NCI-H460 (cell line): ENCODE measurements around the gene CD68. TPM values are rescaled to one million over a fixed set of nuclear protein-coding genes. Genes with fewer than 3 reads are reported as not detected.

Source experiments
- DNase-seq: peaks from one replicate; pipeline ENCODE4 v3.0.0-alpha.2; 2016; ENCODE audit warnings: low read depth; ENCODE audit errors: extremely low read depth
- polyA plus RNA-seq: library from polyadenylated mRNA; depleted of rRNA; stranded (reverse); fragments of >200 nt; gene quantifications from 2 replicates; pipeline ENCODE4 v1.2.3, GENCODE V29; 2014; cell fraction: nucleus; rRNA removed
- total RNA-seq: library from RNA; depleted of rRNA; stranded (reverse); fragments of >200 nt; shearing (Covaris generic); gene quantifications from 2 replicates; pipeline ENCODE4 v1.2.3, GENCODE V29; 2014; rRNA removed

Gene CD68, protein sequence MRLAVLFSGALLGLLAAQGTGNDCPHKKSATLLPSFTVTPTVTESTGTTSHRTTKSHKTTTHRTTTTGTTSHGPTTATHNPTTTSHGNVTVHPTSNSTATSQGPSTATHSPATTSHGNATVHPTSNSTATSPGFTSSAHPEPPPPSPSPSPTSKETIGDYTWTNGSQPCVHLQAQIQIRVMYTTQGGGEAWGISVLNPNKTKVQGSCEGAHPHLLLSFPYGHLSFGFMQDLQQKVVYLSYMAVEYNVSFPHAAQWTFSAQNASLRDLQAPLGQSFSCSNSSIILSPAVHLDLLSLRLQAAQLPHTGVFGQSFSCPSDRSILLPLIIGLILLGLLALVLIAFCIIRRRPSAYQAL
- total RNA-seq, result 24.5 and 29.4 TPM in 2 replicates
- 5.0 and 12.3 TPM in 2 replicates for polyA plus RNA-seq

- DNase-seq, result peak; percentile 93
These were observed at the start of gene CD68 for GRCh38 chr17:7579001-7579833. TSS of gene CD68 (plus strand) at chr17:7579638. CDS start at chr17:7579678, 40 bp downstream.

DNA sequence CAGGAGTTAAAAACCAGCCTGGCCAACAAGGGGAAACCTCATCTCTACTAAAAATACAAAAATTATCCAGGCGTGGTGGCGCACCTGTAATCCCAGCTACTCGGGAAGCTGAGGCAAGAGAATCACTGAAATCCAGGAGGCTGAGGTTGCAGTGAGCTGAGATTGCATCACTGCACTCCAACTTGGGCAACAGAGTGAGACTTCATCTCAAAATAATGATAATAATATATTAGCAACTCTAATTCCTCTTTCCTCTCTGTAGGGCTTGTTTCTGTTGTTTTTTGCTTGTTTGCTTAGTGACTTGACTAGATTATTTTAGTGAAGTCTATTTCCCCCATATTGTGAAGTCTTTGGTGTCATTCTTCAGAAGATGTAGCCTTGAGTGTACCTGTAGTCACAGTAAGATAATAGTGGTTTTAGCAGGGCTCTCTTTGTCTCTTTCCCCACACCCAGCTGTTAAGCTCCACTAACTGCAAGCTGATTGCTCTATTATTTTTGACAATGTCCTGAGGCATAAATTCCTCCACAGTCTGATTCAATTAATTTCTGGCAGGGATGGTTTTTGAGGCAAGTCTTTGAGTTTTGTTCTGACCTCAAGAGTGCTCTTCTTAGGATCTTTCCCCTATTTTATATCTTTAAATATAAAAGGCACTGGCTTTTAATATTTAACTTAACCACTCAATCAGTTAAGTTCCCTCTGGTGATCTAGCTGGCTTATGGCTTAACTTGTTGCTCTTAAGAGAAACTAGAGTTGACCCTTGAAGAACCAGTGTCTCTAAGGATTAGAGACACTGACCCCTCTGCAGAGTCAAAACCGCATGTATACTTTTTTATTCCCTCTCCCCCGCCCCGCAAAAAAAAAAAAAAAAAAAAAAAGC is 49.2 kb upstream of the CD68 start:
- DNase-seq, result no peak

DNA sequence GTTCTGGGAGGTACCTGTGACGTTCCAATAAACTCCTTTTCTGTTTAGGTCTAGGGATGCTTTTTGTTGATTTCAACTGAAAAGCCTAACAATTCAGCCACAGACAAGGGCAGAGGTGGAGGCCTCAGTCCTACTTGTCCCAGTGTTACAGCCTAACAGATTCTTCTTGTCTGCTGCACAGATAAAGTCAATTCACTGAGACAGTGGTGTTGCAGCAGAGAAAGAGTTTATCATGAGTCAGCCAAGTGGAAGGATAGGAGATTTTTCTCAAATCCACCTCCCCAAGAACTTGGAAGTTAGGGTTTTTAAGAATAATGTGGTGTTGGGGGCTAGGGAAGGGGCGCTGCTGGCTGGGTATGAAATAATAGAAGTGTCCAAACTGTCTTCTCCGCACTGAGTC is 41.4 kb upstream of the CD68 start:
- DNase-seq, result no peak

- DNase-seq, result no peak
These were observed 40.4 kb upstream of the CD68 start for GRCh38 chr17:7538891-7539545.

GRCh38 chr17:7541074-7541621 is 38.3 kb upstream of the CD68 start:
- DNase-seq, result no peak

DNA sequence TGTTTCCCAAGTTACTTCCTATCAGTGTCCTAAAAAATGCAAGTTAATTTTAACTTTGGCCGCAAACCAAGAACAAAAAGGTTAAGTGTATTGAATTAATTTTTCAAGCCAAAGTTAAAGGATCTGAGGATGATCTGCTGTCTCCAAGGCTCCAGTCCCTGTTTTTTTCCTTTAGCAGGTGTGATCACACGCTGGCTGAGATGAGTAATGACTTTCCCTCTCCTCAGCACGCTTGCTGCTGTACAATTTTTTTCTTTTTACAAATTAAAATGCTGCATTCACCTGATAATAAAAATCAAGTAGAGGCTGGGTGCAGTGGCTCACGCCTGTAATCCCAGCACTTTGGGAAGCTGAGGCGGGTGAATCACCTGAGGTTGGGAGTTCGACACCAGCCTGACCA is 34.5 kb upstream of the CD68 start:
- DNase-seq, result no peak

DNA sequence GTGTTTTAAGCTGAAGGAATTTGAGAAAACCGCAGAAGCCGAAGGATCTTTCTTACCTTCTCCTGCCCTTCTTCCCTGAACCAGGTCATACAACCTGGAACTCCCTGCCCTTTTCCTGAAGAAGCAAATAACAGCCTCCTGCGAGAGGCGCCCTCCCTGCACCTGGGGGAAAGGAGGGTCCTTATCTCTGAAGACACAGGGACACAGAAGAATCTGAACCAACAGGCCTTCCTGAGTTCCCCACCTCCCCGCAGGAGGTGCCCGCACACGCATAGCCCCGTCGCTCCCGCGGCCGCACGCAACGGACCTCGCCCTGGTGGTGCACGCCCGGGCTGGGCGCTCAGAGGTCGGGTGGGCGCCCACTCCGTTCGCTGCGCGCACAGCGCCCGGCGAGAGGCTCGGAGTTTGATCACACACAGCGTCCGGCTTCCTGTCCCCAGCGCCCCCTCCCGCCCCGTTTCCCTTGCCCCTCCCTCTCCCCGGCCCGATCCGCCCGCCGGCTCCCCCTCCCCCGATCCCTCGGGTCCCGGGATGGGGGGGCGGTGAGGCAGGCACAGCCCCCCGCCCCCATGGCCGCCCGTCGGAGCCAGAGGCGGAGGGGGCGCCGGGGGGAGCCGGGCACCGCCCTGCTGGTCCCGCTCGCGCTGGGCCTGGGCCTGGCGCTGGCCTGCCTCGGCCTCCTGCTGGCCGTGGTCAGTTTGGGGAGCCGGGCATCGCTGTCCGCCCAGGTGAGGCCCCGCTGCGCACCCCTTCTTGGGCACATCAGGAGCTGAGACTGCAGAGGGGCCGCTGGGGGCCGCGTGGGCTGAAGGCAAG is 30.6 kb upstream of the CD68 start, which contains the start of gene TNFSF12:
Gene TNFSF12 (plus strand): TSS at position 474 of the 816 bp plus-strand sequence. CDS start 96 bp downstream, at position 570.
- DNase-seq, result peak; percentile 24

DNA sequence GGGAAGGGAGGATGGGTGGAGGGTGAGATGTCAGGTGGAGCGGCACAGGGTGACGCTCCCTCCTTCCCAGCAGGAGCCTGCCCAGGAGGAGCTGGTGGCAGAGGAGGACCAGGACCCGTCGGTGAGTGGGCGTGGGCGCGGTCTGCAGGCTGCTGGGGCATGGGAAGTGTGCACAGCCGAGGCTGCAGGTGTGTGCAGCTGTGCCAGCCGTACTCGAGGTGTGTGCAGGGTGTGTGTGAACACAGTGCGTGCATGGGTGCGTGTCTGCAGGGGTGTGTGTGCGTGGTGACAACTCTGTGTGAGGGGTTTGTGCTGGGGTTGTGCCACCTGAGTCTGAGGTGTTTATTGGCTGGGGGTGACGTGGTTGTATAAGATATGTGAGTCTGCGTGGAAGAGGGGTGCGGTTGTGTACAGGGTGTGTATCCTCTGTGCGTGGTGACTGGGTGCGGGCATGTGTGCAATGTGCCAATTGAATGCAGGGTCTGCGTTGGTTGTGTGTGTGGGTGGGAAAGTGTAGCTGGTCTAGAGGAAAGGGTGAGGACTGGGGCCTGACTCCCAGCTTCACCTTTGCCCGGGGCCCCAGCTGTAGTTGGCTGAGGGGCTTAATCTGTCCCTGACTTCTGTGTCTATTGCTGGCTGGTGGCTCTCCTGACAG is 29.9 kb upstream of the CD68 start:
- no peak for DNase-seq

- no peak for DNase-seq
These were observed 29.1 kb upstream of the CD68 start for GRCh38 chr17:7550344-7550743.

DNA sequence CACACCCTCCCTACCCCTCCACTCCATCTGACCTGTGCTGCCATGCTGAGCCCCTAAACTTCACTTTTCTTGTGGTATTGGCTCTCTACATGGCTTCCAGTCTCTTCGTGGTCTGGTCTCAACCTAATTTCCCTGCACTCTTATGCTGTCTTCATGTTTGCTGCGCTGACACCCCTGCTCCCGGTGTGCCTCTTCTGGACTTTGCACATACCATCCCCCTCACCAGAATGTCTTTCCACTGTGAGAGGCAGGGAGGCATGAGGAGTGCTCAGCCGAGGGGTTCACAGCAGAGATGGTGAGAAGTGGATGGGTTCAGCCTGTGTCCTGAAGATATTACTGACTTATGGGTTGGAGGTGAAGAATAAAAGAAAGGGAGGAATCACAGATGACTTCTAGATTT is 28.0 kb upstream of the CD68 start:
- DNase-seq, result no peak

GRCh38 chr17:7552621-7553051 is 26.8 kb upstream of the CD68 start:
- no peak for DNase-seq

- DNase-seq, result no peak
These were observed 26.1 kb upstream of the CD68 start for GRCh38 chr17:7553356-7553755.

DNA sequence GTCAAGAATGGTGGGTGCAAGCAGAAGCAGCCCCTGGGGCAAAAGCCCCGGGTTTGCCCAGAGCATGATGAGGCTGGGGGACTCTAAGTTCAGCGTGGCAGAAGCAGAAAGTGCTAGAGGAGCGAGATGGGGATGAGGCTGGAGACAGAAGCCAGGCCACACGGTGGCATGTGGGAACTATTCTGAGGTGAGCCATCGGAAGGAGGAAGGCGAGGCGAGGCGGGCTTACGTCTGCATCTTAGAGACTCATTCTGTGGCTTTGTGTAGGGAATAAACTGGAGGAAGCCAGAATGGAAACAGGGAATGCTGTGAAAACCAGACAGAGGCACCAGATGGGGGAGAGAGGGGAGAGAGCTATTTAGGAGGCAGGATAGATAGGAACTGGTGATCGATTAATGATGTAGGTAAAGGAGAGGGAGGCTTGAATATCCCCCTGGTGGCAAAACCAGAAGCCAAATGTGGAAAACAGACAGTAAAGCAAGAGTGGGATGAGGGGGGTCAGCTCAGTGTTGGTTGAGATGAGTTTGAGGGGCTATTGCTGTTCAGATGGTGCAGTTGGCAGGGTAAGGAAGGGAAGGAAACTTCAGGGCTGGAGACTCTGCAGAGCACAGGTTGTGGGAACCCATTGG is 24.0 kb upstream of the CD68 start:
- no peak for DNase-seq

DNA sequence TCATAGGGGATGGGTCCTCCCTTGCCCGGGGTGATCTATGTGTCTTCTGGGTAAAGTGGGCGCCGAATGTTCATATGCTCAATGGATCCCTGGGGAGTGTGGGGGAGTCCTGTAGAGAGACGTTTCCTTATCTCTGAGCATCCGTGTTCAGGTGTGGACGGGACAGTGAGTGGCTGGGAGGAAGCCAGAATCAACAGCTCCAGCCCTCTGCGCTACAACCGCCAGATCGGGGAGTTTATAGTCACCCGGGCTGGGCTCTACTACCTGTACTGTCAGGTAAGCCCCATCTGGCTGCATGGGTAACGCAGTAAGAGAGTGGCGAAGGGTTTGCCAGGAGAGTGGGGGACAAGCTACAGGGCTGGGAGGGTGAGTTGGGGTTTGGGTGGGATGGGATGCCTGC is 22.8 kb upstream of the CD68 start:
- DNase-seq, result no peak

GRCh38 chr17:7557147-7557764 is 22.2 kb upstream of the CD68 start:
- DNase-seq, result no peak

GRCh38 chr17:7557775-7558543 is 21.5 kb upstream of the CD68 start:
- no peak for DNase-seq
